ENCODE data around the gene MAPKAP1.

MAPKAP1 gene

DNA sequence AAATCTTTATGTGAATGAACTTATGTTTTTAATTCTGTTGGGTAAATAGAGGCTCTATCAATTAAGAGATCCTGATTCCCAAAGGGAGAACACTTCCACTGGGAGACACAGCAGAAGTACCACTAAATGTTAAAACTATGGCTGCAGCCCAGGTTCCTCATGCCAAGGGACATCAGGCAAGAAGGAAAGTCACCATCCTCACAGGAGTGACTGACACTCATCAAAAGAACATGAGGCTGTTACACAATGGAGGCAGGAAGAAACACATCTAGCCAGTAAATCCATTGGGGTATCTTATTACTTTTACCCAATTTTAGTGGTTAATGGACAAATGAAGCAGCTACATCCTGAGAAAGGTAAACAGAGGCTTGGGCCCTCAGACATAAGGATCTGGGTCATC, 94.4 kb downstream of the MAPKAP1 start:
- ChIA-PET POLR2A (no interaction called here), CTCF (no interaction called here)
- no peak for TF ChIP-seq NFRKB (IDR thresholded peaks at IDR 0.05)
- no peak for TF ChIP-seq SUZ12 (IDR thresholded peaks at IDR 0.05)
- no peak for TF ChIP-seq ARNT (IDR thresholded peaks at IDR 0.05)
- TF ChIP-seq, protein P1, sequence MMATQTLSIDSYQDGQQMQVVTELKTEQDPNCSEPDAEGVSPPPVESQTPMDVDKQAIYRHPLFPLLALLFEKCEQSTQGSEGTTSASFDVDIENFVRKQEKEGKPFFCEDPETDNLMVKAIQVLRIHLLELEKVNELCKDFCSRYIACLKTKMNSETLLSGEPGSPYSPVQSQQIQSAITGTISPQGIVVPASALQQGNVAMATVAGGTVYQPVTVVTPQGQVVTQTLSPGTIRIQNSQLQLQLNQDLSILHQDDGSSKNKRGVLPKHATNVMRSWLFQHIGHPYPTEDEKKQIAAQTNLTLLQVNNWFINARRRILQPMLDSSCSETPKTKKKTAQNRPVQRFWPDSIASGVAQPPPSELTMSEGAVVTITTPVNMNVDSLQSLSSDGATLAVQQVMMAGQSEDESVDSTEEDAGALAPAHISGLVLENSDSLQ (IDR thresholded peaks at IDR 0.05) = no peak
- no peak for TF ChIP-seq FOXM1 (IDR thresholded peaks at IDR 0.05; ENCODE audit: borderline replicate concordance)
- TF ChIP-seq FOXK2 (IDR thresholded peaks at IDR 0.05) = no peak
- no peak for TF ChIP-seq CTBP1 (IDR thresholded peaks at IDR 0.05; ENCODE audit: borderline replicate concordance)
- no peak for TF ChIP-seq FOXA1 (IDR thresholded peaks at IDR 0.05)
- no peak for TF ChIP-seq ZNF384 (IDR thresholded peaks at IDR 0.05)
- no peak for TF ChIP-seq TARDBP (IDR thresholded peaks at IDR 0.05)
- TF ChIP-seq HDGF (IDR thresholded peaks at IDR 0.05; ENCODE audit: borderline replicate concordance) = no peak
- no peak for TF ChIP-seq ELF4 (IDR thresholded peaks at IDR 0.05)
- no peak for TF ChIP-seq BHLHE40 (IDR thresholded peaks at IDR 0.05; ENCODE audit: borderline replicate concordance)
- no peak for DNase-seq (ENCODE audit: extremely low spot score)

DNA sequence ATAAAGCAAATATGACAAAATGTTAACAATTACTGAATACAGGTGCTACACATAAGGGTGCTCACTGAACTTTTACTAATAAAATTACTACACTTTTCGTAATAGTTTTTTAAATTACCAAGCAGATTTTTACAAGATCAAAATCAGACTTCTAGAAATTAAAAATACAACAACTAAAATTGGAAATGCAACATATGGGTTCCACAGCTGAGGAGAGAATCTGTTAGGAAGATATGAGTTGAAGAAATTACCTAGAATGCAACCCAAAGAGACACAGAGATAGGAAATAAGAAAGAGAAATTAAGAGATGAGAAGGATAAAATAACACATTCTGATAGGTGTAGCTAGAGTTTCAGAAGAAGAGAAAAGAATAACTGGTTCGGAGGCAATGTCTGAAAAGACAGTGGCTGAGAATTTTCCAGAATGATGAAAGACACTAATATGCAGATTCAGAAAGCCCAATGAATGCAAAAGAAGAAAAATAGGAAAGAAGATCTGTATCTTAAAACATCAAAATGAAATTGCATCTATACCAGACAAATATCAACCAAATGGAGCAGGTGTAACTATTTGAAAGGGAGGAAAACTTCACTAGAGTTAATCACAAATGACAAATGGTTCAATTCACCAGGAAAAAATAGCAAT, 95.8 kb downstream of the MAPKAP1 start:
- CTCF ChIA-PET = no interaction called here

DNA sequence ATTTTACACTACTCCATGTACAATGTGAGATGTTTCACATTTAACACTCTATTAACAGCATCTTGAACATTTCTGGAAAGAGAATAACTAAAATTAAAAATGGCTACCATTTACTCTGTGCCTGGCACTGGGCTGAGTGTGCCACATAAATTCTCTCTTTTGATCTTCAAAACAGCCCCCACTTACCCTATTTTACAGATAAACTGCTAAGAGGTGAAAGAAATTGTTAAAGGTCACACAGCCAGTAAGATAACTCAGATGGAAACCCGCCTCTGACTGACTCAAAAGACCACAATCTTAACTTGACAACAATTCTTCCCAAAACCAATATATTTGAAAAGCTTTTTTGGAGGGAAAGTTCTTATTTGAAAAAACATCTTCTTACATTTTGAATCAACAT, 97.3 kb downstream of the MAPKAP1 start:
- ChIA-PET CTCF (interaction anchor here (0.7 kb wide), 1 partner anchor 81 kb away, joined by 3 read pairs; no protein-coding TSS in a partner anchor), POLR2A (no interaction called here)
- no peak for TF ChIP-seq SP1 (IDR thresholded peaks at IDR 0.05)
- TF ChIP-seq HDGF (IDR thresholded peaks at IDR 0.05; ENCODE audit: borderline replicate concordance) = no peak
- no peak for TF ChIP-seq FOXK2 (IDR thresholded peaks at IDR 0.05)
- no peak for TF ChIP-seq FOXM1 (IDR thresholded peaks at IDR 0.05; ENCODE audit: borderline replicate concordance)
- no peak for DNase-seq (ENCODE audit: extremely low spot score)

More for the DNA sequence above, 95.8 kb downstream of the MAPKAP1 start:
- no peak for DNase-seq (ENCODE audit: extremely low spot score)
- POLR2A ChIA-PET = no interaction called here
- TF ChIP-seq ARNT (IDR thresholded peaks at IDR 0.05) = no peak
- TF ChIP-seq NFRKB (IDR thresholded peaks at IDR 0.05) = no peak
- no peak for TF ChIP-seq CTBP1 (IDR thresholded peaks at IDR 0.05; ENCODE audit: borderline replicate concordance)
- TF ChIP-seq LEF1 (IDR thresholded peaks at IDR 0.05; ENCODE audit: borderline replicate concordance) = no peak
- TF ChIP-seq L3MBTL2 (conservative IDR thresholded peaks at IDR 0.05) = no peak
- TF ChIP-seq SP1 (IDR thresholded peaks at IDR 0.05) = no peak
- TF ChIP-seq SUZ12 (IDR thresholded peaks at IDR 0.05) = no peak
- TF ChIP-seq HDGF (IDR thresholded peaks at IDR 0.05; ENCODE audit: borderline replicate concordance) = no peak
- no peak for TF ChIP-seq ELF4 (IDR thresholded peaks at IDR 0.05)

DNA sequence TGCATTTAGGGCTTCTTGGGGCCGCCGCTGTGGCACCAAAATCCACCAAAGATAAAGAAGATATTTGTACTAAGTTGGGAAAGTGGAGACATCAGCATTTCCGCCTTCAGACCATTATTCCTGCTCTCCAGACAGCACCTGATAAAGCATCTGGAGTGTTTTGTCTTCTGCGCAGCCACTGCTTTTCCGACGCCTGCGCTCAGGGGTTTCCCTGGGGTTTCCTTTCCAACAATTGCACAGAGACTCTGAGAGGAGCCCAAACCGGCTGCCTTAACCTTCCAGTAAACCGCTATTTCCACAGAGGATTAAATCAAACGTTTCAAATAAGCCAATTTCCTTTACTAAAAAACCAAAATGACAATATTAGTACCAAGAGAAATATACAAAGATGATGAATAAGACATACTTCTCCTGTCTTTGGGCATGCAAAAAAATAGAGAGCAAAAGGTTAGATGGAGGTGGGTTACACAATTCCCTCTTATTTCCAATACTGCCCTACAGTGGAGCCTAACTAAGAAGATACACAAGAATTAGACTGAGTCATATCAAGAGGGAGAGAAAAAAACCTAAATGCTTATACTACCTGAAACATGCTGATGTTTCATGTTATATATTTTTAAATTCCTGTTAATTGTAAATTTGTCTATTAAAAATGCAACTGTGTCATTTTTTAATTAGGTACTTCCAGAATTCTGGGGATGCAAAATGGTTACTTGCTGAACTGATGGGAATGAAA, 98.4 kb downstream of the MAPKAP1 start:
- ChIA-PET CTCF (no interaction called here), POLR2A (no interaction called here)
- TF ChIP-seq FOXK2 (IDR thresholded peaks at IDR 0.05) (no peak), NFRKB (IDR thresholded peaks at IDR 0.05) (no peak), ARNT (IDR thresholded peaks at IDR 0.05) (no peak), LEF1 (IDR thresholded peaks at IDR 0.05; ENCODE audit: borderline replicate concordance) (no peak), ZNF384 (IDR thresholded peaks at IDR 0.05) (no peak), FOXA1 (IDR thresholded peaks at IDR 0.05) (no peak), BHLHE40 (IDR thresholded peaks at IDR 0.05; ENCODE audit: borderline replicate concordance) (no peak), FOXM1 (IDR thresholded peaks at IDR 0.05; ENCODE audit: borderline replicate concordance) (no peak), TARDBP (IDR thresholded peaks at IDR 0.05) (no peak), L3MBTL2 (conservative IDR thresholded peaks at IDR 0.05) (no peak), SP1 (IDR thresholded peaks at IDR 0.05) (no peak), HDGF (IDR thresholded peaks at IDR 0.05; ENCODE audit: borderline replicate concordance) (no peak), SUZ12 (IDR thresholded peaks at IDR 0.05) (no peak), ELF4 (IDR thresholded peaks at IDR 0.05) (no peak), CTBP1 (IDR thresholded peaks at IDR 0.05; ENCODE audit: borderline replicate concordance) (no peak)
- TF ChIP-seq, protein P1 (IDR thresholded peaks at IDR 0.05) = no peak
- no peak for DNase-seq (ENCODE audit: extremely low spot score)

DNA sequence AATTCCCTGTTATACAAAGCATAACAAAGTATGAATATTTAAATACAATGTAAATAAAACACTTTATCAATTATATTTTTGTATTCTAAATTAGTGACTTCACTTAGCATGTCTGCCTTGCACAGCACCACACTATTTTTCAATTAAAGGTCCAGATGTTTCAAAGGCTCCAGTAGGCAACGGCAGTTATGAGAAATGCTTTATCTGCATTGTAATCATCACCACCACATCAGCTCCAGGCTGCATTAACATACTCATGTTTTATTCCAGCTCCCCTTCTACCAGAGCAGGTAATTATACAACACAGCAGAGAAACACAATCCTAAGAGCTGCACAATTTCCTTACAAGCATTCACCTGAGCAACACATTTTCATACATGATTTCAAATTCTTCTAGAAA, 102.8 kb downstream of the MAPKAP1 start:
- TF ChIP-seq ELF4 (IDR thresholded peaks at IDR 0.05) = no peak
- TF ChIP-seq SUZ12 (IDR thresholded peaks at IDR 0.05) = no peak
- no peak for TF ChIP-seq HDGF (IDR thresholded peaks at IDR 0.05; ENCODE audit: borderline replicate concordance)
- TF ChIP-seq, protein P1 (IDR thresholded peaks at IDR 0.05) = no peak
- no peak for TF ChIP-seq LEF1 (IDR thresholded peaks at IDR 0.05; ENCODE audit: borderline replicate concordance)
- CTCF ChIA-PET = no interaction called here
- DNase-seq (ENCODE audit: extremely low spot score) = no peak
- POLR2A ChIA-PET = no interaction called here

DNA sequence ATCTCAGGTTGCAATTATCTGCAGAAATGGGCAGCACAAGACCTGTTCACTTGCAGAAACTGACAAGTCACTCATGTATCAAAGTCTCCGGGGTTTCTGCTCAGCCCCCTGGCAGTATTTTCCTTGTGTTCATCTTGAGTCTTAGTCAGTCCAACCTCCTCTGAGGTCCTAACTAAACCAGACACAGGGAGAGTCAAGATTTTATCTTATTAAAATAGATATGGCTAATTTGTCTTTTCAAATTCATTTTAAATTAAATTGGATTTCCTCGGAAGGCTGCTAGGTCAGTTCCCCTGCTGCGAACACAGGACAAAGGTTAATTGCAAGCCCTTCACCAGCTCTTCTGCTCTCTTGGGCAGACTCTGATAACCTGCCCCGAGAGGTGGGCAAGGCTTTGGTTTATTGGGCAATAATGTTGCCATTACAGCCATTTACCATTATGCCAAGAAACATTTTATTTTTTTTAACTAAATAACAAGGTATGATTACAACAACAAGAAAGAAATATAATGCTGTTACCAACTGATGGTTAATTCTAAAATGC, 103.5 kb downstream of the MAPKAP1 start:
- CTCF ChIA-PET = interaction anchor here (0.7 kb wide), 1 partner anchor 292 kb away, joined by 3 read pairs; no protein-coding TSS in a partner anchor
- no peak for DNase-seq (ENCODE audit: extremely low spot score)
- TF ChIP-seq ZNF384 (IDR thresholded peaks at IDR 0.05) (no peak), CTBP1 (IDR thresholded peaks at IDR 0.05; ENCODE audit: borderline replicate concordance) (no peak), FOXM1 (IDR thresholded peaks at IDR 0.05; ENCODE audit: borderline replicate concordance) (no peak), HDGF (IDR thresholded peaks at IDR 0.05; ENCODE audit: borderline replicate concordance) (no peak), BHLHE40 (IDR thresholded peaks at IDR 0.05; ENCODE audit: borderline replicate concordance) (no peak), NFRKB (IDR thresholded peaks at IDR 0.05) (no peak), FOXK2 (IDR thresholded peaks at IDR 0.05) (no peak), TARDBP (IDR thresholded peaks at IDR 0.05) (no peak), SP1 (IDR thresholded peaks at IDR 0.05) (no peak), FOXA1 (IDR thresholded peaks at IDR 0.05) (no peak), ARNT (IDR thresholded peaks at IDR 0.05) (no peak), LEF1 (IDR thresholded peaks at IDR 0.05; ENCODE audit: borderline replicate concordance) (no peak), SUZ12 (IDR thresholded peaks at IDR 0.05) (no peak)
- TF ChIP-seq, protein P1 (IDR thresholded peaks at IDR 0.05) = no peak
- POLR2A ChIA-PET = no interaction called here

All from HEK293T (cell line).